HG03342 (cell line): ENCODE data around the gene CTNND1.
"Not testable (repeated sequence)": the region's sequence is repeated elsewhere in the genome, so short reads cannot be mapped to it uniquely, and the experiment has no call there.

Source experiments
- ATAC-seq: cut with Tn5 transposase; IDR thresholded peaks from one replicate; pipeline ENCODE4 v1.9.1; 2021; ENCODE audit warnings: mild to moderate bottlenecking, moderate library complexity; ENCODE audit not compliant: unreplicated experiment

CTNND1 gene, protein sequence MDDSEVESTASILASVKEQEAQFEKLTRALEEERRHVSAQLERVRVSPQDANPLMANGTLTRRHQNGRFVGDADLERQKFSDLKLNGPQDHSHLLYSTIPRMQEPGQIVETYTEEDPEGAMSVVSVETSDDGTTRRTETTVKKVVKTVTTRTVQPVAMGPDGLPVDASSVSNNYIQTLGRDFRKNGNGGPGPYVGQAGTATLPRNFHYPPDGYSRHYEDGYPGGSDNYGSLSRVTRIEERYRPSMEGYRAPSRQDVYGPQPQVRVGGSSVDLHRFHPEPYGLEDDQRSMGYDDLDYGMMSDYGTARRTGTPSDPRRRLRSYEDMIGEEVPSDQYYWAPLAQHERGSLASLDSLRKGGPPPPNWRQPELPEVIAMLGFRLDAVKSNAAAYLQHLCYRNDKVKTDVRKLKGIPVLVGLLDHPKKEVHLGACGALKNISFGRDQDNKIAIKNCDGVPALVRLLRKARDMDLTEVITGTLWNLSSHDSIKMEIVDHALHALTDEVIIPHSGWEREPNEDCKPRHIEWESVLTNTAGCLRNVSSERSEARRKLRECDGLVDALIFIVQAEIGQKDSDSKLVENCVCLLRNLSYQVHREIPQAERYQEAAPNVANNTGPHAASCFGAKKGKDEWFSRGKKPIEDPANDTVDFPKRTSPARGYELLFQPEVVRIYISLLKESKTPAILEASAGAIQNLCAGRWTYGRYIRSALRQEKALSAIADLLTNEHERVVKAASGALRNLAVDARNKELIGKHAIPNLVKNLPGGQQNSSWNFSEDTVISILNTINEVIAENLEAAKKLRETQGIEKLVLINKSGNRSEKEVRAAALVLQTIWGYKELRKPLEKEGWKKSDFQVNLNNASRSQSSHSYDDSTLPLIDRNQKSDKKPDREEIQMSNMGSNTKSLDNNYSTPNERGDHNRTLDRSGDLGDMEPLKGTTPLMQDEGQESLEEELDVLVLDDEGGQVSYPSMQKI

DNA sequence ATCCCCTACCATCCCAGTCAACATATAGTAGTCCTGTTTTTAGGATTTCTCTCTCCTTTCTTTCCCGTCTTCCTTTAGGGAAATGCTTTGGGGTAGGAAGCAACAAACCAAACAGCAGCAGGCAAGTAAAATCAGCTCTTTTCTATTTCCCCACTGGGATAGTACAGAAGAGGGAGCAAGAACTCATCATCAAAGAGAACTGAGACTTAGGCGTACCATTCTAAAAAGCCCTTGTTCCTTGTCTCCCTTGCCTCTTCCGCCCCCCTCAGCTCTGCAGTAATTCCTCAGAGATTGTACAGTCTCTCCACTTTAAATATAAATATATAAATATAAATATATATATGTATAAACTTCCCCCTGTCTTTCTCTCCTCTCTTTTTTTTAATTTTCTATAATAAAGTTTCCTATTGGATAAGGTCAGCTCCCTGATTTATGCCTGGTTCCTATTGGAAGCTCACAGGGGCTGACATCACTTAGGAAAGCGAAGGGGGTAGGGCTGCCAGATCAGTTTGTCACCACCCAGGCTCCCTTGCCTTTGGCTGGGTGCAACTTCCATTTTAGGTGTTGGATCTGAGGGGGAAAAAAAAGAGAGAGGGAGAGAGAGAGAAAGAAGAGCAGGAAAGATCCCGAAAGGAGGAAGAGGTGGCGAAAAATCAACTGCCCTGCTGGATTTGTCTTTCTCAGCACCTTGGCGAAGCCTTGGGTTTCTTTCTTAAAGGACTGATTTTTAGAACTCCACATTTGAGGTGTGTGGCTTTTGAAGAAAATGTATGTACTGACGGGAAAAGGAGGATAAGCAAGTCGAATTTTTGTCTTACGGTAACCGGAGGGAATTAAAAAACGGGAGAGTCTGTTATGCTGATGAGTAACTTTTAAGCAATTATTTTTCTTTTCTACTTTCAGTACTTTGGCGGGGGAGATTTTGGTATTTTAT is at the start of gene CTNND1:
Gene CTNND1, plus strand, starts transcription at position 502 of the 934 bp plus-strand sequence. CDS start 29,677 bp downstream, outside the sequence.
- peak; percentile 99 for ATAC-seq

DNA sequence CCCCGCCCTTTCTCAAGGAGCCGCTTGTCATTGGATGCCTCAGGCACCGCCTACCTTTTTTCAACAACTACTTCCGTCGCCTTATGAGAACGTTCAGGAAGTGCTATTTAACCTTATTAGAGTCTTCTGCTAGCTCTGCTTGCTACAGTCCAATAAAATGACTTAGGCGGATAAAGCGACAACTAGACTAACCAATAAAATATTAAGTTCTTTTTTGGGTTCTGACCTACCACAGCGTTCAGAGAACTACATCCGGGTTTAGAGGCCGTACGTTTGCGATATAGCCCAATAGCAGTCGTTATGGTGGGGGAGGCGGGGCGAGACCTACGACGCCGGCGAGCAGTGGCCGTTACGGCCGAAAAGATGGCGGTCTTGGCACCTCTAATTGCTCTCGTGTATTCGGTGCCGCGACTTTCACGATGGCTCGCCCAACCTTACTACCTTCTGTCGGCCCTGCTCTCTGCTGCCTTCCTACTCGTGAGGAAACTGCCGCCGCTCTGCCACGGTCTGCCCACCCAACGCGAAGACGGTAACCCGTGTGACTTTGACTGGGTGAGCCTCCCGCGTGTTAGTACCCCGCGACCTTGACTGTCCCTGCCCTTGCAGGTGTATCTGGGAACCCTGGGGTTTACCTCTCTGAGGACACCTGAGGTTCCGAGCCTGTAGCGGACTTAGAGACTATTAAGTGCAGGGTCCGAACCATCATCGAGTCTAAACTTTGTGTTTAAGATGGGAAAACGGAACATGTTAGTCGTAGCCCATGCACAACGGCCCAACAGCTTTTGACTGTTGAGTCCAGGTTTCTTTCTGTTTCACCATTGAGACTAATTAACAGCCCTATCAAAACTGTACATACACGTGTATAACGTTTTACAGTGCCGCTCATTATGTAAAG is 49.1 kb upstream of the CTNND1 start, which contains the start of gene TMX2:
Gene TMX2, plus strand, starts transcription at position 338 of the 895 bp plus-strand sequence. Its CDS starts 26 bp downstream, at position 364.
- peak; percentile 89 for ATAC-seq

DNA sequence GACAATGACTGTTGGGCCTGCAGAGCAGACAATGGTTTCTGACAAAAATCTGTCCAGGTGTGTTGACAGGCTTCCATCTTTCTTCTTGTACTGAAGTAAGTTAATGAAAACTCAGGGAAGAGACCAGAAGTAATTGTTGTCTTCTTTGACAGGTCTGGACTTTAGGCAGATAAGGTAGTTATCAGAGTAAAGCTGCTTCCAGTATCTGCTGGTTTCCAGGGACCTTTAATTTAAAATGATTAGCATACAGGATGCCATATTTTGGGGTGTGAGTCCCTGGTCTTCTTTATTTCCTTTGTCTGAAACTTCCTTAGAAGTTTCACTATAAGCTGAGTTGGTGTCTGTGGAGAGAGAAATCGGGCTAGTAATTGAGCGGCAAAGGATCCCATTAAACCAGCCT is 47.8 kb upstream of the CTNND1 start:
- ATAC-seq, result no peak

DNA sequence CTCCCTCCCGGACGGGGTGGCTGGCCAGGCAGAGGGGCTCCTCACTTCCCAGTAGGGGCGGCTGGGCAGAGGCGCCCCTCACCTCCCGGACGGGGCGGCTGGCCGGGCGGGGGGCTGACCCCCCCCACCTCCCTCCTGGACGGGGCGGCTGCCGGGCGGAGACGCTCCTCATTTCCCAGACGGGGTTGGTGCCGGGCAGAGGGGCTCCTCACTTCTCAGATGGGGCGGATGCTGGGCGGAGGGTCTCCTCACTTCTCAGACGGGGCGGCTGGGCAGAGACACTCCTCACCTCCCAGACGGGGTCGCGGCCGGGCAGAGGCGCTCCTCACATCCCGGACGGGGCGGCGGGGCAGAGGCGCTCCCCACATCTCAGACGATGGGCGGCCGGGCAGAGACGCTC is 44.9 kb upstream of the CTNND1 start:
- ATAC-seq, result not testable (repeated sequence)

DNA sequence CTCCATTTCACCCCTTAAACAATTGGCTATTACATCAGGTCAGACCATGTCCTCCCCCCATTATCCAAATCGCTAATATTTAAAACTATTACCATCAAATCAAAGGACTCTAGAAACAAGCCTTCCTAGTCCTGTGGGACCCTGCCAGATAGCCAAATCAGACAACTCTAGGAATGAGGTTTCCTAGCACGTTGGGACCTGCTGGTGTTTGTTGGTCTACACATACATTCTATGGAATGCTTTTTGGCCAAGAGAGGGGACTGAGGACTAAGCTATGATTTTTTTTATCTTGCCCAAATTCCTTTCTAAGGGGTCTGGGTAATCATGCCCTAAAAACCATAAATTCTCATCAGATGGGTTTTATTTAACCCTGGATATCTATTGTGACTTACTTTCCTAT is 34.4 kb upstream of the CTNND1 start:
- no peak for ATAC-seq

DNA sequence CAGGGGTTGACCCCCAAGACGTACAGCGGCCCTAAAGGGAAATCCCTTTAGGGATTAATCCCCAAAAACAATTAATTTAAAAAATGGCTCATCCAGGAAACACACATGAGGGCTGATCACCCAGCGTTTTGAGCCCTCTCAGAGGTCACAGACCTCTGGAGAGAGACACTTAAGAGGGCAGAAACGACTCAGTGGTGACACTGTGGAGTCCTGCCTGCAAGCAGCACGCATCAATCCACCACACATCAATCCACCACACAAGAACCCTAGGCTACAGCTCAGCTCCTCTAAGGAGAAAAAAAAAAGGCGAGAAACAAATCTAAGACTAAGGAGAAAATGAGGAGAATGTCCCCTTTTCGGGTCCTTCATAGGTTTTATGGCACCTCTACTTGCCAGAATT is 32.8 kb upstream of the CTNND1 start:
- no peak for ATAC-seq

DNA sequence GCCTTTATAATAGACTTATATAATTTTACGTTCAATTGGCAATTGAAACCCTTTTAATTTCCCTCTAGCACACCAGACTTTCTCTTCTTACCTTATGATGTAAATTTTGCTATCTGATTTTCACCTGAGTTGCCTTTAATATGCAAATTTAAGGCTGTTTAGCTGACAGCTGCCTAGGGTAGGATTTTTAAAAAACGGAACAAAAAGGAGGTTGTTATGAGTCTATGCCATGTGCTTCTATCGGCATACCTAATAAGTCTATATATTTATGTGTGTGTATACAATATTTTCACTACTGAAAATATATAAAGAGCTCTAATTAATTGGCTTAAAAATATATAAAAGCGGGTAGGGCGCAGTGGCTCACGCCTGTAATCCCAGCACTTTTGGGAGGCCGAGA is 32.1 kb upstream of the CTNND1 start:
- ATAC-seq, result peak; percentile 73

DNA sequence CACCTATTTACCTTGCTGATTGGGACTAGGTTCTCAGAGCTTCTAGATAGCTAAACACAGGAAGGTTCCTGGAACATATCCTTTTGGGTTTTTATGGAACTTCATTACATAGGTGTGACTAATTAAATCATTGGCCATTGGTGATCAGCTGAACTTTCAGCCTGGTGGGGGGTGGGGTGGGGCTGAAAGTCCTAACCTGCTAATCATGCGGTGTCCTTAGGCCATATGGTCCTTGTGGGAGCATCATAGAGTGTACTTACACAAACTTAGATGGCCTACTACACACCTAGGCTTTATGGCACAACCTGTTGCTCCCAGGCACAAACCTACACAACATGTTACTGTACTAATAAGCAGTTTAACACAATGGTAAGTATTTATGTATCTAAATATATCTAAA is 28.9 kb upstream of the CTNND1 start:
- ATAC-seq, result no peak

DNA sequence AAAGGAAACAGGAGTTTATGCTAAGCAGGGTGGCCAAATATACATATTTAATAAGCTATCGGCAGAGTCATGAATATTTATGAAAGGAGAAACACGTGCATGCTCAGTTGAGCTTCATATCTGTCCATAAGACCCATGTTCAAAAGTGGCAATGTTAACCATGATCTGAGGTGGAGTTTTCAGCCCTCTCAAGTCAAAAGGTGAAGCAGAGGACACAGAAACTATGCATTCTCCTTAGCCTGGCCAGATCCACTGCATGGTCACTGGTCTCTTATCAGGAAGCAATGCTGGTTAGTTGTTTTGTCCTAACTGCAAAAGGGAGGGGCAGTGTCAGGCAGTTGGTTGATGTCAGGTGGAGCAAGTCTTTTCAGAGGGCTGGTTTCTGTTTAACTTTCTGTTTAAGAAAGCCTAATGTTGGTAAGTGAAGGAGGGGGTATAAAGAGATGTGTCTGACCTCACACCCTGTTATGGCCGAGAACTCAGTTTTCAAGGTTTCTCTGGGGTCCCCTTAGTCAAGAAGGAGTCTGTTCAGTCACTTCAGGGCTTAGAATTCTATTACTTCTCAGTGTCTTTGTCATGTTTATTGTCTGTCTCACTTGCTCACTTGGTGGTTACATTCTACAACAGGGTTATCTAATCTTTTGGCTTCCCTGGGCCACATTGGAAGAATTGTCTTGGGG is 25.8 kb upstream of the CTNND1 start:
- no peak for ATAC-seq

DNA sequence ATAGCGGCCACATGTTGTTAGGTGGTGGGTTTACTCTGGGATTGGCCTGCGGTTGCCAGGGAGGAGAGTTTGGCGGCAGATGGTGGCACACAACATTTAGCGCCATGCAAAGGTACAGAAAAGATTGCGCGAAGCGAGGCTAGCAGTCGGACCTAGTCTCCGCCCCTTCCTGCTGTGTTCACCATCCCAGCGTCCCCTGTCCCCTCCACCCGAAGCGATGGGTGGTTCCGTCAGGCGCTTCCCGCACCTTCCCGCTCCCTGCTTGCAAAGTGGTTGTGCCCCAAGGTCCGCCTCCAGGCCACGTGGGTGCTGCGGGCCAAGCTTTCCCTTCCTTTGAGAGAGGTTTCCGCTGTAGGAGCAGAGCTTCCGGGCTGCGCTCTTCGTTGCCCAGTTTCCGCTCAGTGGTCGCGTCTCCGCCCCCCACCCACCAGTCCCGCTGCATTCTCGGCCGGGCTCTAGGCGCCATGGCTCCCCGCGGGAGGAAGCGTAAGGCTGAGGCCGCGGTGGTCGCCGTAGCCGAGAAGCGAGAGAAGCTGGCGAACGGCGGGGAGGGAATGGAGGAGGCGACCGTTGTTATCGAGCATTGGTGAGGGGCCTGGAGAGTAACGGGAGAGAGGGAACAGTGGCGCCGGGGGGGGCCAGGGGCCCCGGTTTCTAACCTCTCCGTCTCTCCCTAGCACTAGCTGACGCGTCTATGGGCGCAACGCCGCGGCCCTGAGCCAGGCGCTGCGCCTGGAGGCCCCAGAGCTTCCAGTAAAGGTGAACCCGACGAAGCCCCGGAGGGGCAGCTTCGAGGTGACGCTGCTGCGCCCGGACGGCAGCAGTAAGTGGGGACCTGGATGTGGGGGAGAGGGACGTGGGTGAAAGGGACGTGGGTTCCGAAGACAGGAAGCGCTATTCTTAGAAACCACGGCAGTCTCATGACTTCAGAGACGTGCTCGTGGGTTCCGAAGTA is 20.2 kb upstream of the CTNND1 start, which contains the start of gene SELENOH:
Gene SELENOH, plus strand, starts transcription at position 360 of the 955 bp plus-strand sequence. Its CDS starts 105 bp downstream, at position 465.
- ATAC-seq, result peak; percentile 87

DNA sequence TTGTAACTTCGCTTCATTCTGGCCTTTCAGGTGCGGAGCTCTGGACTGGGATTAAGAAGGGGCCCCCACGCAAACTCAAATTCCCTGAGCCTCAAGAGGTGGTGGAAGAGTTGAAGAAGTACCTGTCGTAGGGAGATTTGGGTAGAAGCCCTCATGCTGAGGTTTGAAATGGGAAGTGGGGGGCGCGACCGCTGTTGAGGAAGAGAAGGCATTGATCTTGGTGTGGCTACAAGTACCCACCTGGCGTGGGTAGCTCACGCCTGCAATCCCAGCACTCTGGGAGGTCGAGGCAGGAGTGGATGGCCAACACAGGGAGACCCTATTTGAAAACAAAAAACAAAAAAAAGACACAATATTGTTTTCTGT is 19.5 kb upstream of the CTNND1 start:
- no peak for ATAC-seq

DNA sequence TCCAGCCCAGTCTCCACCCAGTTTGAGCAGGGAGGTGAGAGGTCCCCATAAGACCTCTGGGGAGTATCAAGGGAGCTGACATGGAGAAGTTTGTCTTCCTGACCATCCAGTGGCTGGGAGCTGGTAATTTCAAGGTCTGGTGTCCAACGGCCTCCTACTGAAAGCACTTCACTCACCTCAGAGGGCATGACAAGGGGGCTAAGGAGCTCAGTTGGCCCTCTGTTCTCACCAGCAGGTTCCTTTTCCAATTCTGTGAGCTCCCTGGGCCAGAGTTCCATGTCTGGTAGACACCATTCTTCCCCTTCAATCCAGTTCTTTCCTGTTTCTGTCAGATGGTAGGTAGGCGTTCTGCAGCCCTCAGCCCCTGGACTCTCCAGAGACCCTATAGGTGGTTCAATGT is 17.2 kb upstream of the CTNND1 start:
- no peak for ATAC-seq

DNA sequence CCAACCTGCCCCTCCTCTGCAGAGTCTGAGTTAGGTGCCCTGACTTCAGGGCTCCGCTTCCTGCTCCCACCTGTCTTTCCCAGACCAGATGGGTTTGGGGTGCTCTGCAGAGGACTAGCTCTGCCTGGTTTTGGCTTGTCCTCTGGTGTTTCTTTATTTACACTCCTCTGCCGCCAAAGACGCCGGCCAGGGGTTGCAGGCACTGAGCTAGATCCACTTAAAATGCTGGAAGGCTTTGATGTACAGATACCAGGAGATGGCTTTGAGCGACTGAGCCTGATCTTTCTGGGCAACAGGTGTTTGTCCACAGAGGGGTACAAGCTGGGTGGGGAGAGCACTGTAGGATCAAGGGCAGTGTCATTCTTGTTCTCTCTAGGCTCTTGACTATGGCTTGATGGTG is 16.4 kb upstream of the CTNND1 start:
- no peak for ATAC-seq

DNA sequence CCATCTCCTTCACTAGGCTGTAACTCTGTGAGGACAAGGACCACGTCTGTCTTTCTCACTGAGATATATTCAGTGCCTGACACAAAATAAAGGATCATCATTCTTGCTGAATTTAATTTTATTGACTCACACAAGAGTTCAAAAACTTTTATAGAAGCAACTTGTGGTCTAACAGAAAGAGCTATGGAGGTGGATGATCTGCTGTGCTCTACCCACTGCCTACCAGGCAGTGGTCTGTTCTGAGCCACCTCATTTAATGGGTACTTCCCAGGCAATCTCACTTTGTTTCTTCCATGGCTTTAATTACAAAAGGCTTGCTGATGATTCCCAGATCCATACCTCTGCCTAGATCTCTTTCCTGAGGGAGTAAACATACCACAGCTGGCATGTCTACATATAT is 14.7 kb upstream of the CTNND1 start:
- ATAC-seq, result no peak

DNA sequence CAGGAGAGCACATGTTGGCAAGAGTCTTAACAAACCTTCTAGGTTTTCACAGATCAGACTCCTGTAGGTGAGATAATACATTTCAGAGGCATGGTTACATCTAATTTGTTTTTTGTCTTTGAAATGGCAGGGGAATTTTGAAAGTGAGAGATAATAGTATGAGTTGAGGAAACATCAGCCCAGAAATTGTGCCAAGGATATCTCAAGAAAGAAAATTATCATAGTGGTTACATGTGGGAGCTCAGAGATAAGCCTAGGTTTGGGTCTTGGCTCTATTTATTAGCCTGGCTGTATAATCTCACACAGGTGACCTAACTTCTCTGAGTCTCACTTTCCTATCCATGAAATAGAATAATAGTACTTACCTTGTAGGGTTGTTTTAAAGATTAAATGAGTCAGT is 10.4 kb upstream of the CTNND1 start:
- no peak for ATAC-seq

DNA sequence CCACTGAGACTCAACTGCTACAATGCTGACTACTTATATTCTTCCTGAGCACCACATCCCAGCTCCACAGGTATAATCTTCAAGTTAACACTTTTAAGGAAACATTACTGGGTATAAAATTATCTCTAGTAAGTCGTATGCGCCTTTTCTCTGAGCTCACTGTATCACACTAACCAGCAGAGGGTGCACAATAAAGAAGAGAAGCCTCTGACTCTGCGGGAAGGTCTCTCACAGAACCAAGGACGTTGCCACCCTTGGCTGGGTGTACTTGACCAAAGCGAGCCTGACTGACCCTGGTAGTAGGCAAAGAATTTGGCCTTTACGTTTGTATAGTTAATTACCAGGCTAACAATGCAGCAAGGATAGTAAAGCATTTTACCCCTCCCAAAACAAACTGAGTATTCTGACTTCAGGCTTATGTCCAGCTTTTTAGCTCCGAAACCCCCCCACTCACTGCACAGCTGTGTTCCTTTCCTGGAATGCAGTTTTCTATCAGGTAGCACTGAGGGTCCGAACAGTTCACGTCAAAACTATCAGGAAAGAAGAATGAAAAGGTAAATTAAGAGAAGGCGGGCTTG is 9.8 kb upstream of the CTNND1 start, which contains the start of gene BTBD18:
Gene BTBD18, minus strand, starts transcription at position 144 of the 578 bp plus-strand sequence. CDS start 631 bp downstream, outside the sequence.
- ATAC-seq, result no peak

DNA sequence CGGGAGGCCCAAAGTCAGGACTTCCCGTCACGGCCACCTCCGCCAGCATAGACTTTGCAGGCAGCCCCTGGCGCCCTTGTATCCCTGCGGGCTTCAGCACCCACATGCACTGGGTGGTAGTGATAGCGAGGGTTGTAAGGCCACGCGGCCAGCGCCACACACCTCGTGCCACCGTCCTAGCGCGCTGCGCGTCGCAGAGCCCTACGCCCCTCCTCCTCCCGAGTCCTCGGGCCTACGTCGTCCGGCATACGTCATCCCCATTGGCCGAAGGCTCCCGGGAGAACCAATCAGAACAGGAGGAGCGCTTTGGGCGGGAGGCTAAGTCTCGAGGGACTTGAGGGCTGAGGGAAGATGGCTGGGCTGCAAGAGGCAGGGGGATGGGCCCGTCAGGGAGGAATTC is 8.6 kb upstream of the CTNND1 start:
- ATAC-seq, result no peak
